Bronchial epithelial cell (primary cell): ENCODE measurements around the gene ACTN2. TPM values are rescaled to one million over a fixed set of nuclear protein-coding genes. Genes with fewer than 3 reads are reported as not detected.
"Not testable (repeated sequence)": the region's sequence is repeated elsewhere in the genome, so short reads cannot be mapped to it uniquely, and the experiment has no call there.

Source experiments
- DNase-seq: peaks from one replicate; pipeline ENCODE4 v3.0.0-alpha.2; 2010; ENCODE audit warnings: low read depth
- FAIRE-seq: peaks from 2 replicates; lab custom pipeline; 2011; peaks lifted over from hg19 to GRCh38; lab: Jason Lieb, UNC
- H3K27me3 ChIP-seq: 2 replicates; pipeline ENCODE4 v1.5.1; 2011; ENCODE audit warnings: low read length; ENCODE audit not compliant: control insufficient read depth, insufficient read depth
- H3K36me3 ChIP-seq: 2 replicates; pipeline ENCODE4 v1.5.1; 2011; ENCODE audit warnings: low read length; ENCODE audit not compliant: control insufficient read depth, insufficient read depth
- H3K4me3 ChIP-seq: 2 replicates; pipeline ENCODE4 v1.5.1; 2011; ENCODE audit warnings: mild to moderate bottlenecking, low read depth, low read length, control low read depth
- CTCF ChIP-seq: IDR thresholded peaks from 2 replicates; pipeline ENCODE4 v1.5.1; 2011; ENCODE audit warnings: mild to moderate bottlenecking, moderate library complexity, low read length, control low read depth, inconsistent platforms; ENCODE audit not compliant: insufficient read depth, severe bottlenecking
- total RNA-seq: library from RNA; depleted of rRNA; stranded (reverse); fragments of >200 nt; gene quantifications from 2 replicates; pipeline ENCODE4 v1.2.1, GENCODE V29; 2014

The ACTN2 gene
- total RNA-seq, 1 donor from 2014 or later: 0.79 TPM

DNA sequence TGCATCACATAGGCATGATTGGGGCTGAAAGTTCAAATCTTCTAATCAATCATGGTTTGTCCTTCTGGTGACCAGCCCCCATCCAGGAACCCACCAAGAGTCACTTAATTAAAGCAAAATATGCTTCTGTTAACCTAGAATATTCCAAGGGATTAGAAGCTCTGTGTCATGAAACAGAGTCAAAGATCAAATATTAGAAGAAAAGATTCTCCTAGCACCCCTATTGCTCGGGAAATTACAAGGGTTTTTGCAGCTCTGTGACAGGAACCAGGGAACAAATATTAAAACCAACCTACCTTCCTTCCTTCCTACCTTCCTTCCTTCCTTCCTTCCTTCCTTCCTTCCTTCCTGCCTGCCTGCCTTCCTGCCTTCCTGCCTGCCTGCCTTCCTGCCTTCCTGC is 31.8 kb upstream of the ACTN2 start:
- Histone ChIP-seq H3K36me3 (no peaks in the 10 kb centered on the region), H3K4me3 (no peak overlapping the region), H3K27me3 (no peaks in the 10 kb centered on the region)
- no peak for FAIRE-seq
- DNase-seq: no peak
- no peak for TF ChIP-seq CTCF

- H3K36me3 ChIP-seq: no peaks in the 10 kb centered on the region
- DNase-seq (no peak), FAIRE-seq (no peak)
- TF ChIP-seq CTCF: no peak
- no peaks in the 10 kb centered on the region for H3K27me3 ChIP-seq
- no peak overlapping the region for H3K4me3 ChIP-seq
Observed at GRCh38 chr1:236654957-236655356, 31.3 kb upstream of the ACTN2 start.

DNA sequence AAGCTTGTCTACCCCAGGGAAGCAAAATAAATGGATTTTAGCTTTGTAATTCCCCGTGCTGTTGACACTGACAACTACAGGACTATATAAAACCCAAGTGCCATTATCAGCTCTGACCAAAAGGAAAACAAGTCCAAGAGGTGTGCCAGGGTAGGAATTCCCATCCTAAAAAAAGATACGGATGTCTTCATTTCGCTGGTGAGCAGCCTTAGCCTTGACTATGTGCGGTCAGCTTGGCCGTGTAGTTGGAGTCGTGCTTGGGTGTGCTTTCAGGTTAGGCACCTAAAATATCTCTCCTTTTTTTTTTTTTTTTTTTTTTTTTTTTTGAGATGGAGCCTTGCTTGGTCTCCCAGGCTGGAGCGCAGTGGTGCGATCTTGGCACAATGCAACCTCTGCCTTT is 28.9 kb upstream of the ACTN2 start:
- Histone ChIP-seq H3K4me3 (no peak overlapping the region), H3K36me3 (no peaks in the 10 kb centered on the region), H3K27me3 (no peaks in the 10 kb centered on the region)
- TF ChIP-seq CTCF: no peak
- DNase-seq: no peak
- no peak for FAIRE-seq

DNA sequence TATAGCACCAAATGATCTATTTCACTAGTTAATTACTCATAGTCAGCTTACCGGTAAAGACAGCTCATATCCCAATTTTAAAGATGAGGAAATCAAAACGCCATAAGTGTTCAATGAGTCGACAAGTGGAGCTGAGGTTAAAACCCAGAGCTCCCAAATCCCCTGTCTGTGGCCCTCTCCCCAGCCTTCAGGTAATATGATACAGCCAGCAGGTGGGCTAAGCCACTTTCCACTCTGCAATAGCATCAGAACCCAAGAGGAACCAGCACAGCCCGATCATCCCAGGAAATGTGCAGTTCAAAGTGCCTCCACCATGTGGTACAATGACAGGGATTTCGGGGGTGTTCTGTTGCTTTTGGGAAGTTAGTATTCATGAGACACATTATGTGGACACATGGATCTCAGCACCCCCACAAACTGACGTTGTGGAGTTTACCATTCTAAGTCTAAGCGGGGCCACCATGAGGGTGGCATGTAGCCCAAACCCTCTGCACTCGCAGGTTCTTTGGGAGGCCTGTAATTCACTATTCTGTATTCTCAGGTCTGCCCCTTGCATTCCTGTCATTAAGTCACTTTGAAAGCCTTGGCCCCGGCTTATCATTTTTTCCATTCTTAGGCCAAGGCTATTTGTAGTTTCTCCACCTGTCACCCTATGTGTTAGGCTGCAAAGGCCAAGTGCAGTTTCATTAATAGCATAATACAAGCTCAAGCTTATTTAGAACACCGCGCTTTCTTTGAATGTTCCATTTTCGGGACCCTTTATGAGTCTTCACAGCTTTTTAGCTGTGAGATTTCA is 26.3 kb upstream of the ACTN2 start:
- DNase-seq: no peak
- TF ChIP-seq CTCF: no peak
- FAIRE-seq: peak; percentile 7

GRCh38 chr1:236663934-236664333 is 22.4 kb upstream of the ACTN2 start:
- no peak overlapping the region for H3K4me3 ChIP-seq
- no peaks in the 10 kb centered on the region for H3K36me3 ChIP-seq
- DNase-seq: no peak
- FAIRE-seq: no peak
- no peaks in the 10 kb centered on the region for H3K27me3 ChIP-seq
- no peak for TF ChIP-seq CTCF

More for the DNA sequence above, 26.3 kb upstream of the ACTN2 start:
- no peaks in the 10 kb centered on the region for H3K36me3 ChIP-seq
- no peaks in the 10 kb centered on the region for H3K27me3 ChIP-seq
- H3K4me3 ChIP-seq: no peak overlapping the region

- not testable (repeated sequence) for H3K27me3 ChIP-seq, DNase-seq, H3K4me3 ChIP-seq, H3K36me3 ChIP-seq, FAIRE-seq
Observed at GRCh38 chr1:236668909-236669308, 17.4 kb upstream of the ACTN2 start.
